DMS 273 (cell line): ENCODE measurements around the gene CACNA2D2.
A peak's percentile ranks its signal among the peaks of the same experiment; 100 is the strongest.

Experiments
- DNase-seq: peaks from one replicate; lab custom pipeline; 2025; ENCODE audit not compliant: unreplicated experiment; lab: John Stamatoyannopoulos, UW

Gene CACNA2D2

GRCh38 chr3:50502584-50503423 is 630 bp downstream of the CACNA2D2 start:
- peak; percentile 38 for DNase-seq

GRCh38 chr3:50502225-50502583 is 1.2 kb downstream of the CACNA2D2 start:
- peak; percentile 45 for DNase-seq

GRCh38 chr3:50495609-50496423 is 7.6 kb downstream of the CACNA2D2 start:
- DNase-seq = no peak

GRCh38 chr3:50494126-50494525 is 9.3 kb downstream of the CACNA2D2 start:
- DNase-seq = no peak

GRCh38 chr3:50493623-50494022 is 9.8 kb downstream of the CACNA2D2 start:
- no peak for DNase-seq

GRCh38 chr3:50493086-50493485 is 10.3 kb downstream of the CACNA2D2 start:
- DNase-seq = no peak

GRCh38 chr3:50491023-50491422 is 12.4 kb downstream of the CACNA2D2 start:
- no peak for DNase-seq

- DNase-seq = no peak
These were observed 13.0 kb downstream of the CACNA2D2 start for GRCh38 chr3:50490424-50490823.

- peak; percentile 26 for DNase-seq
These were observed 16.3 kb downstream of the CACNA2D2 start for GRCh38 chr3:50487181-50487580.

GRCh38 chr3:50486219-50486888 is 17.1 kb downstream of the CACNA2D2 start:
- DNase-seq = no peak

- DNase-seq = peak; percentile 80
These were observed 18.7 kb downstream of the CACNA2D2 start for GRCh38 chr3:50484722-50485121.

- DNase-seq = peak; percentile 45
These were observed 20.1 kb downstream of the CACNA2D2 start for GRCh38 chr3:50483374-50483773.

- DNase-seq = peak; percentile 55
These were observed 21.4 kb downstream of the CACNA2D2 start for GRCh38 chr3:50481992-50482391.

- DNase-seq = no peak
These were observed 23.0 kb downstream of the CACNA2D2 start for GRCh38 chr3:50480471-50480870.

- DNase-seq = no peak
These were observed 23.9 kb downstream of the CACNA2D2 start for GRCh38 chr3:50479523-50479922.

- no peak for DNase-seq
These were observed 24.7 kb downstream of the CACNA2D2 start for GRCh38 chr3:50478671-50479260.

GRCh38 chr3:50478051-50478450 is 25.4 kb downstream of the CACNA2D2 start:
- DNase-seq = no peak

- no peak for DNase-seq
These were observed 28.1 kb downstream of the CACNA2D2 start for GRCh38 chr3:50475348-50475747.

GRCh38 chr3:50474717-50475116 is 28.7 kb downstream of the CACNA2D2 start:
- DNase-seq = no peak

GRCh38 chr3:50473768-50474167 is 29.7 kb downstream of the CACNA2D2 start:
- DNase-seq = peak; percentile 35

- peak; percentile 64 for DNase-seq
These were observed 30.5 kb downstream of the CACNA2D2 start for GRCh38 chr3:50472958-50473357.
